Adrenal gland (tissue), 5 donors: ENCODE data around the gene ELMOD1.

Experiments
- POLR2A ChIP-seq, 2 donors: fragments of 450-650 bp; IDR thresholded peaks; one replicate each; pipeline ENCODE4 v1.6.1; 2017; ENCODE audit warnings: antibody characterized with exemption in 2 of 2, mild to moderate bottlenecking in 2 of 2, moderate library complexity in 1 of 2
- TF ChIP-seq, protein P1 (sequence below), 6 experiments: fragments of 450-650 bp in 4 of 6; fragments of 200-600 bp in 2 of 6; sonication (generic) in 1 of 6; IDR thresholded peaks; 1 replicate in 5 of 6; 2 replicates in 1 of 6; pipeline versions ENCODE4 v1.5.1 to v1.8.0; 2016 to 2021; ENCODE audit warnings: antibody characterized with exemption in 6 of 6, mild to moderate bottlenecking in 2 of 6, moderate library complexity in 1 of 6
- donor health status: DM: no; HTN: no; CAD: no.

DNA sequence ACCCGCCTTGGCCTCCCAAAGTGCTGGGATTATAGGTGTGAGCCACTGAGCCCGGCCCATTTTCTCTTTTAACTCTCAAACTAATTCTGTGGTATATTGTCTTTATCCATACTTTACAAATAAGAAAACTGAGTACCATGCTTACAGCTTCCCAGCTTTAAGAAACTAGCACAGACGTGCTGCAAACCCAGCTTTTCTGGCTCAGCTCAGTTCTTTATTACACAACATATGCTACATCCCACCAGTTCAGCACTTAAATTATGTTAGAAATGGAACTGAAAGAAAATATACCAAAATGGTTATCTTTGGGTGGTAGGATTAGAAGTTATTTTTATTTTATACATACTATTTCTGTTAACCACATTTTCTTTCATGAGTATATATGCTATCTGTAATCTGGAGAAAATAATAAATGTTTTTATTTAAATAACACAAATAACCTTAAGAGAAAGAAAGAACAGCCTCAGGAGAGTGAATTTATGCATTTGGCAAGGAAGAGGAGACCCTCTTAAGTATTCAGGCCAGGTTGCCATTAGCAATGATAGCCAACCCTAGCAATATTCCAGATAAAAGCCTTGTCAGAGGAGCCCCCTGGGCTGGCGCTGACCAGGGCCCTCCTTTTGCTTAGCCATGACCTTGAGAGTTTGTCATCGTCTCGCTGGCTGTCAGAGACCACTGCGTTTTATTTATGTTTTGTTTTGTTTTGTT is 87.1 kb downstream of the ELMOD1 start:
- TF ChIP-seq POLR2A (IDR thresholded peaks at IDR 0.05): no peak
- TF ChIP-seq, protein P1, sequence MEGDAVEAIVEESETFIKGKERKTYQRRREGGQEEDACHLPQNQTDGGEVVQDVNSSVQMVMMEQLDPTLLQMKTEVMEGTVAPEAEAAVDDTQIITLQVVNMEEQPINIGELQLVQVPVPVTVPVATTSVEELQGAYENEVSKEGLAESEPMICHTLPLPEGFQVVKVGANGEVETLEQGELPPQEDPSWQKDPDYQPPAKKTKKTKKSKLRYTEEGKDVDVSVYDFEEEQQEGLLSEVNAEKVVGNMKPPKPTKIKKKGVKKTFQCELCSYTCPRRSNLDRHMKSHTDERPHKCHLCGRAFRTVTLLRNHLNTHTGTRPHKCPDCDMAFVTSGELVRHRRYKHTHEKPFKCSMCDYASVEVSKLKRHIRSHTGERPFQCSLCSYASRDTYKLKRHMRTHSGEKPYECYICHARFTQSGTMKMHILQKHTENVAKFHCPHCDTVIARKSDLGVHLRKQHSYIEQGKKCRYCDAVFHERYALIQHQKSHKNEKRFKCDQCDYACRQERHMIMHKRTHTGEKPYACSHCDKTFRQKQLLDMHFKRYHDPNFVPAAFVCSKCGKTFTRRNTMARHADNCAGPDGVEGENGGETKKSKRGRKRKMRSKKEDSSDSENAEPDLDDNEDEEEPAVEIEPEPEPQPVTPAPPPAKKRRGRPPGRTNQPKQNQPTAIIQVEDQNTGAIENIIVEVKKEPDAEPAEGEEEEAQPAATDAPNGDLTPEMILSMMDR (IDR thresholded peaks at IDR 0.05): no peak
